Astrocyte (in vitro differentiated cells and primary cell): ENCODE data around the gene PEPD. TPM values are rescaled to one million over a fixed set of nuclear protein-coding genes. Genes with fewer than 3 reads are reported as not detected.

Source experiments
- DNase-seq: peaks from one replicate; pipeline ENCODE4 v3.0.0-alpha.2; 2010; ENCODE audit warnings: low read depth
- FAIRE-seq: peaks from 2 replicates; lab custom pipeline; 2011; peaks lifted over from hg19 to GRCh38; lab: Jason Lieb, UNC
- H2AFZ ChIP-seq: 2 replicates; pipeline ENCODE4 v1.6.0; 2012; ENCODE audit warnings: low read depth, low read length, inconsistent platforms
- H3K27ac ChIP-seq: 2 replicates; pipeline ENCODE4 v1.5.1; 2011; ENCODE audit warnings: low read depth, low read length, inconsistent platforms
- H3K27me3 ChIP-seq: 2 replicates; pipeline ENCODE4 v1.6.0; 2011; ENCODE audit warnings: low read length, inconsistent platforms; ENCODE audit not compliant: insufficient read depth
- H3K36me3 ChIP-seq: 2 replicates; pipeline ENCODE4 v1.5.1; 2011; ENCODE audit warnings: low read length, inconsistent platforms; ENCODE audit not compliant: insufficient read depth
- H3K4me1 ChIP-seq: 2 replicates; pipeline ENCODE4 v1.5.1; 2011; ENCODE audit warnings: low read length, inconsistent platforms; ENCODE audit not compliant: insufficient read depth
- H3K4me2 ChIP-seq: 2 replicates; pipeline ENCODE4 v1.6.0; 2012; ENCODE audit warnings: low read length, inconsistent platforms
- H3K4me3 ChIP-seq: 2 replicates; pipeline ENCODE4 v1.5.1; 2011; ENCODE audit warnings: low read depth, mild to moderate bottlenecking, low read length, inconsistent platforms; ENCODE audit not compliant: insufficient read depth
- H3K79me2 ChIP-seq: 2 replicates; pipeline ENCODE4 v1.6.0; 2012; ENCODE audit warnings: mild to moderate bottlenecking, low read length, inconsistent platforms; ENCODE audit not compliant: insufficient read depth
- H3K9ac ChIP-seq: 2 replicates; pipeline ENCODE4 v1.6.0; 2012; ENCODE audit warnings: mild to moderate bottlenecking, low read length, inconsistent platforms
- H3K9me3 ChIP-seq: 2 replicates; pipeline ENCODE4 v1.5.1; 2012; ENCODE audit warnings: low read depth, mild to moderate bottlenecking, low read length, inconsistent platforms; ENCODE audit not compliant: insufficient read depth
- H4K20me1 ChIP-seq: 2 replicates; pipeline ENCODE4 v1.6.0; 2012; ENCODE audit warnings: low read length, inconsistent platforms; ENCODE audit not compliant: insufficient read depth
- H3K27ac Mint-ChIP-seq: one replicate; pipeline ENCODE4 v1.8.0; 2021; ENCODE audit warnings: mild to moderate bottlenecking, mixed read lengths; ENCODE audit not compliant: unreplicated experiment
- H3K27me3 Mint-ChIP-seq: one replicate; pipeline ENCODE4 v1.8.0; 2021; ENCODE audit warnings: low read depth, mixed read lengths; ENCODE audit not compliant: unreplicated experiment
- H3K36me3 Mint-ChIP-seq: one replicate; pipeline ENCODE4 v1.8.0; 2021; ENCODE audit warnings: low read depth, mixed read lengths; ENCODE audit not compliant: unreplicated experiment
- H3K4me1 Mint-ChIP-seq: one replicate; pipeline ENCODE4 v1.8.0; 2021; ENCODE audit warnings: low read depth, mixed read lengths; ENCODE audit not compliant: unreplicated experiment
- H3K4me3 Mint-ChIP-seq: one replicate; pipeline ENCODE4 v1.8.0; 2021; ENCODE audit warnings: mild to moderate bottlenecking, moderate library complexity, mixed read lengths; ENCODE audit not compliant: unreplicated experiment
- H3K9me3 Mint-ChIP-seq: one replicate; pipeline ENCODE4 v1.8.0; 2021; ENCODE audit warnings: mild to moderate bottlenecking, mixed read lengths; ENCODE audit not compliant: unreplicated experiment
- EZH2 ChIP-seq: IDR thresholded peaks from 2 replicates; pipeline ENCODE4 v1.6.1; 2012; ENCODE audit warnings: mild to moderate bottlenecking, low read length, inconsistent platforms; ENCODE audit not compliant: insufficient read depth
- total RNA-seq: library from RNA; stranded (reverse); gene quantifications from 2 replicates; pipeline ENCODE4 v1.2.1, GENCODE V29; 2021
- TF ChIP-seq, protein P1 (sequence below): IDR thresholded peaks from 2 replicates; pipeline ENCODE4 v1.5.1; 2011; ENCODE audit warnings: low read depth, mild to moderate bottlenecking, inconsistent platforms, low read length, moderate library complexity; ENCODE audit not compliant: insufficient read depth

Gene PEPD
- total RNA-seq, 1 donor from 2014 or later, result 37.9 TPM

DNA sequence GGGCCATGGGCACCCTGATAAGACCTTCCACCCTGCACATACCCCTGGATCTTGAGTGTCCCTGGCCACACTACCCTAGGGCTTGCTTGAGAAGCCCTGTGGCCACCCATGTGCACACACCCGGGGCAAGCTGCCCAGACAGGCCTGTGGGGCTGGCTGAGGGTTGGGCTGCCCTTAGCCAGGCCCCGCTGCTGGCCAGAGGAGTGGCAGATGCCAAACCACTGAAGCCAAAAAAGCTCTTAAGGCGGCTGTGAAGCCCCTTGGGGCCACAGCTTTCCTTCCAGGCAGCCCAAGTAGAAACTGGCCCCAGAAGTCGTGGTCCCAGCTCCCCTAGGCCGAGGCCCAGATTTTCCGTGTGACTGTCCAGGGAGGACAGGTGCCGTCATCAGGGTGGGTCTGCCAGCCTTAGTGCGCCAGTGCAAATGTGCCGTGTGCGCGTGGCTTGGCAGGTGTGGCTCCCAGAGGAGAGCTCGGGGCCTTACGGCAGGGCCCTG, 133.3 kb downstream of the PEPD start:
- DNase-seq, result no peak
- H3K27me3 Mint-ChIP-seq, result no peaks in the 10 kb centered on the region
- Histone ChIP-seq H2AFZ (no peak overlapping the region), H3K9ac (no peak overlapping the region), H3K4me3 (no peak overlapping the region), H4K20me1 (peaks cover 88% of the 10 kb centered on the region), H3K36me3 (no peaks in the 10 kb centered on the region), H3K4me1 (peaks cover 3% of the 10 kb centered on the region), H3K27me3 (no peaks in the 10 kb centered on the region), H3K27ac (no peak overlapping the region), H3K79me2 (peaks cover 34% of the 10 kb centered on the region), H3K4me2 (no peak overlapping the region), H3K9me3 (no peaks in the 10 kb centered on the region)
- H3K9me3 Mint-ChIP-seq, result no peaks in the 10 kb centered on the region
- no peak for FAIRE-seq
- H3K27ac Mint-ChIP-seq, result no peak overlapping the region
- no peaks in the 10 kb centered on the region for H3K4me1 Mint-ChIP-seq
- TF ChIP-seq EZH2, result no peak
- TF ChIP-seq, protein P1, sequence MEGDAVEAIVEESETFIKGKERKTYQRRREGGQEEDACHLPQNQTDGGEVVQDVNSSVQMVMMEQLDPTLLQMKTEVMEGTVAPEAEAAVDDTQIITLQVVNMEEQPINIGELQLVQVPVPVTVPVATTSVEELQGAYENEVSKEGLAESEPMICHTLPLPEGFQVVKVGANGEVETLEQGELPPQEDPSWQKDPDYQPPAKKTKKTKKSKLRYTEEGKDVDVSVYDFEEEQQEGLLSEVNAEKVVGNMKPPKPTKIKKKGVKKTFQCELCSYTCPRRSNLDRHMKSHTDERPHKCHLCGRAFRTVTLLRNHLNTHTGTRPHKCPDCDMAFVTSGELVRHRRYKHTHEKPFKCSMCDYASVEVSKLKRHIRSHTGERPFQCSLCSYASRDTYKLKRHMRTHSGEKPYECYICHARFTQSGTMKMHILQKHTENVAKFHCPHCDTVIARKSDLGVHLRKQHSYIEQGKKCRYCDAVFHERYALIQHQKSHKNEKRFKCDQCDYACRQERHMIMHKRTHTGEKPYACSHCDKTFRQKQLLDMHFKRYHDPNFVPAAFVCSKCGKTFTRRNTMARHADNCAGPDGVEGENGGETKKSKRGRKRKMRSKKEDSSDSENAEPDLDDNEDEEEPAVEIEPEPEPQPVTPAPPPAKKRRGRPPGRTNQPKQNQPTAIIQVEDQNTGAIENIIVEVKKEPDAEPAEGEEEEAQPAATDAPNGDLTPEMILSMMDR, result no peak
- H3K4me3 Mint-ChIP-seq, result no peak overlapping the region
- H3K36me3 Mint-ChIP-seq, result peaks cover 3% of the 10 kb centered on the region

DNA sequence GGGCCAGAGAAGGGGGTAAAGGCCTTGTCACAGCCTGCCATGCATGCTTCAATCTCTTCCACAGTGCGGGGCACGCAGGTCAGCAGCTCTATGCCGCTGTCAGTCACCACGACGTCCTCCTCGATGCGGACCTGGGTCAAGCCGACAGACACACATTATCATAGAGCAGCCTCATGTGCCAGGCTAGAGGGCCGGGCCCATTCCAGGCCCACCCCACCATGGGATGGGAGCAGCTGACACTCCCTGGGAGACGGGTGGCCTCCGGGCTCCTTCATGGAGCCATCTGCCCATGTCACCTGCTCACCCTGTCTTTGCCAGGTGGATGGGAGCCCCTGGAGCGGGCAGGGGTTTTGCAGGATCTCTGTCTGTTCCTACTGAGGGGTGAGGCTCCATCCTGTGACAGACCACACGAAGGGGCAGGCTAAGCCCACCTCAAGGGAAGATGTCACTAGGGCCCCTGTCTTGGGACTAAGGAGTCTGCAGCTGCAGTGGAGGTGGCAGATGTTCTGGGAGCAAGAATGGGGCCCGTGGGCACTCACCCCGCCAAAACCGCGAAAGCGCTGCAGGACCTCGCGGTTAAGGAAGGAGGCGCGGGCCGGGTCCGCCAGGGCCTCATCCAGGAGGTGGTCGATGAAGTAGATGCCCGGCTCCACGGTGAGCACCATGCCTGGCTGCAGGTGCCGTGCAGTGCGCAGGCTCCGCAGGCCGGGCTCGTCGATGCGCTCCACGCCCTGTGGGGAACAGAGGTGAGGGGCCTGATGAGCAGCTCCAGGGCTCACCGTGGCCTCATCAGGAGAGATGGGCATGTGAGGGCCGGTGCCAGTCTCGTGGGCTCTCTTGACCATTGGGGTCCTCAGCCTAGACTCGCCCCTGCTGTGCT, 134.0 kb downstream of the PEPD start:
- H3K4me3 ChIP-seq, result no peak overlapping the region
- H3K9ac ChIP-seq, result no peak overlapping the region
- H3K27ac Mint-ChIP-seq, result no peak overlapping the region
- no peak for FAIRE-seq
- no peak for DNase-seq
- peaks cover 2% of the 10 kb centered on the region for H3K4me1 ChIP-seq
- H3K36me3 ChIP-seq, result no peaks in the 10 kb centered on the region
- H3K36me3 Mint-ChIP-seq, result peaks cover 5% of the 10 kb centered on the region
- H3K9me3 Mint-ChIP-seq, result no peaks in the 10 kb centered on the region
- no peaks in the 10 kb centered on the region for H3K4me1 Mint-ChIP-seq
- H4K20me1 ChIP-seq, result peaks cover 93% of the 10 kb centered on the region
- peaks cover 41% of the 10 kb centered on the region for H3K79me2 ChIP-seq
- H3K27me3 Mint-ChIP-seq, result no peaks in the 10 kb centered on the region
- TF ChIP-seq, protein P1, result no peak
- no peak for TF ChIP-seq EZH2
- H3K9me3 ChIP-seq, result no peaks in the 10 kb centered on the region
- no peak overlapping the region for H3K4me2 ChIP-seq
- H3K27me3 ChIP-seq, result no peaks in the 10 kb centered on the region
- H3K4me3 Mint-ChIP-seq, result no peak overlapping the region
- H2AFZ ChIP-seq, result no peak overlapping the region
- H3K27ac ChIP-seq, result no peak overlapping the region
